H1 (cell line): Measurements from ENCODE around the gene CST6. TPM values are rescaled to one million over a fixed set of nuclear protein-coding genes. Genes with fewer than 3 reads are reported as not detected.
A peak's percentile ranks its signal among the peaks of the same experiment; 100 is the strongest.

Experiments used
- CTCF ChIA-PET: fragments of 300-600 bp; sonication (Branson Sonifier 250); formaldehyde crosslinking; loops from one replicate; lab custom pipeline; 2021; ENCODE audit not compliant: partially characterized antibody; lab: Charles Lee
- POLR2A ChIA-PET: fragments of 300-600 bp; sonication (Branson Sonifier 250); formaldehyde crosslinking; loops from one replicate; lab custom pipeline; 2021; ENCODE audit warnings: inconsistent platforms; ENCODE audit not compliant: partially characterized antibody; lab: Charles Lee
- DNase-seq, 2 experiments: peaks; one replicate each; pipeline versions ENCODE4 v3.0.0 to v3.0.0-alpha.2; 2010 to 2022; ENCODE audit warnings: low spot score in 2 of 2, low read depth in 1 of 2, mixed read lengths in 1 of 2
- FAIRE-seq: peaks from 2 replicates; lab custom pipeline; 2011; peaks lifted over from hg19 to GRCh38; lab: Jason Lieb, UNC
- H2AFZ ChIP-seq: 2 replicates; pipeline ENCODE4 v1.8.1; 2012; ENCODE audit warnings: low read length, inconsistent platforms
- H2AK5ac ChIP-seq: 2 replicates; pipeline ENCODE4 v1.6.1; 2013; ENCODE audit warnings: low read depth, low read length
- H2BK120ac ChIP-seq: replicated peaks from 2 replicates; pipeline ENCODE3; 2013; ENCODE audit warnings: low read depth, low read length, inconsistent platforms
- H2BK12ac ChIP-seq: 2 replicates; pipeline ENCODE4 v1.6.1; 2013; ENCODE audit warnings: low read depth, low read length
- H2BK15ac ChIP-seq: 2 replicates; pipeline ENCODE4 v1.6.1; 2013; ENCODE audit warnings: low read length
- H2BK20ac ChIP-seq: 2 replicates; pipeline ENCODE4 v1.6.1; 2013; ENCODE audit warnings: low read length
- H2BK5ac ChIP-seq: 2 replicates; pipeline ENCODE4 v1.6.1; 2013; ENCODE audit warnings: low read depth, low read length
- H3K14ac ChIP-seq: 2 replicates; pipeline ENCODE4 v1.6.1; 2013; ENCODE audit warnings: inconsistent platforms; ENCODE audit not compliant: insufficient read length
- H3K18ac ChIP-seq: 2 replicates; pipeline ENCODE4 v1.6.1; 2013; ENCODE audit warnings: low read length; ENCODE audit errors: extremely low read depth
- H3K23ac ChIP-seq: 2 replicates; pipeline ENCODE4 v1.6.1; 2013; ENCODE audit warnings: inconsistent platforms; ENCODE audit not compliant: insufficient read length
- H3K23me2 ChIP-seq: 2 replicates; pipeline ENCODE4 v1.6.1; 2013; ENCODE audit warnings: low read depth, low read length
- H3K27ac ChIP-seq: 2 replicates; pipeline ENCODE4 v1.6.1; 2011; ENCODE audit warnings: low read depth, low read length, inconsistent platforms
- H3K27me3 ChIP-seq, 4 experiments: replicated peaks in 1 of 4; 1 replicate in 1 of 4; 2 replicates in 3 of 4; pipeline versions ENCODE4 v1.6.1 to v1.8.1; 2011 to 2013; ENCODE audit warnings: low read length in 3 of 4, mild to moderate bottlenecking in 3 of 4, inconsistent platforms in 2 of 4, mixed read lengths in 2 of 4, moderate library complexity in 1 of 4; ENCODE audit not compliant: control insufficient read depth in 3 of 4, insufficient read depth in 3 of 4; ENCODE audit errors: extremely low read depth in 1 of 4
- H3K36me3 ChIP-seq, 4 experiments: 2 replicates each; pipeline versions ENCODE4 v1.6.1 to v1.8.1; 2011 to 2013; ENCODE audit warnings: mild to moderate bottlenecking in 4 of 4, low read length in 3 of 4, moderate library complexity in 2 of 4, control low read depth in 1 of 4, inconsistent platforms in 1 of 4; ENCODE audit not compliant: insufficient read depth in 4 of 4, control insufficient read depth in 2 of 4
- H3K4ac ChIP-seq: replicated peaks from 2 replicates; pipeline ENCODE3; 2013; ENCODE audit warnings: low read length, low read depth, mixed read lengths, inconsistent platforms; ENCODE audit not compliant: insufficient read length
- H3K4me1 ChIP-seq, 4 experiments: replicated peaks in 1 of 4; 1 replicate in 1 of 4; 2 replicates in 3 of 4; pipeline versions ENCODE4 v1.6.1 to v1.8.1; 2011 to 2013; ENCODE audit warnings: low read length in 3 of 4, inconsistent platforms in 2 of 4, mixed read lengths in 1 of 4; ENCODE audit not compliant: insufficient read depth in 4 of 4, control insufficient read depth in 3 of 4
- H3K4me2 ChIP-seq, 2 experiments: 2 replicates each; pipeline versions ENCODE4 v1.6.1 to v1.8.1; 2011 to 2013; ENCODE audit warnings: low read depth in 2 of 2, low read length in 2 of 2, control low read depth in 1 of 2, inconsistent platforms in 1 of 2, mild to moderate bottlenecking in 1 of 2; ENCODE audit not compliant: insufficient read depth in 1 of 2
- H3K4me3 ChIP-seq, 4 experiments: fragments of 200-600, 300-600 bp in 1 of 4; sonication (generic), shearing (Covaris generic), sonication (Bioruptor Twin) in 1 of 4; 2 replicates each; pipeline versions ENCODE4 v1.5.1 to v1.8.1; 2011 to 2016; ENCODE audit warnings: low read length in 4 of 4, low read depth in 3 of 4, control low read depth in 2 of 4, inconsistent platforms in 2 of 4, mild to moderate bottlenecking in 2 of 4, mixed read lengths in 1 of 4, moderate library complexity in 1 of 4; ENCODE audit not compliant: insufficient read depth in 2 of 4; ENCODE audit errors: extremely low read depth in 1 of 4
- H3K56ac ChIP-seq: replicated peaks from 2 replicates; pipeline ENCODE3; 2013; ENCODE audit warnings: low read depth, mild to moderate bottlenecking, mixed read lengths, low read length, inconsistent platforms; ENCODE audit not compliant: insufficient read length
- H3K79me1 ChIP-seq: 2 replicates; pipeline ENCODE4 v1.6.1; 2013; ENCODE audit warnings: low read depth, low read length, control low read depth
- H3K79me2 ChIP-seq, 2 experiments: 2 replicates each; pipeline versions ENCODE4 v1.6.1 to v1.8.1; 2012 to 2013; ENCODE audit warnings: low read length in 2 of 2, mild to moderate bottlenecking in 2 of 2, inconsistent platforms in 1 of 2; ENCODE audit not compliant: insufficient read depth in 2 of 2, control insufficient read depth in 1 of 2
- H3K9ac ChIP-seq, 4 experiments: replicated peaks in 1 of 4; 1 replicate in 1 of 4; 2 replicates in 3 of 4; pipeline versions ENCODE4 v1.6.1 to v1.8.1; 2011 to 2013; ENCODE audit warnings: low read depth in 3 of 4, low read length in 3 of 4, control low read depth in 2 of 4, mild to moderate bottlenecking in 2 of 4, moderate library complexity in 2 of 4, inconsistent platforms in 1 of 4; ENCODE audit errors: extremely low read depth in 1 of 4
- H3K9me3 ChIP-seq, 2 experiments: 2 replicates each; pipeline versions ENCODE4 v1.6.1 to v1.8.1; 2012 to 2013; ENCODE audit warnings: mild to moderate bottlenecking in 2 of 2, moderate library complexity in 2 of 2, control low read depth in 1 of 2, inconsistent platforms in 1 of 2, low read depth in 1 of 2, low read length in 1 of 2, mixed read lengths in 1 of 2; ENCODE audit not compliant: insufficient read depth in 2 of 2
- H4K20me1 ChIP-seq, 2 experiments: replicated peaks in 1 of 2; 2 replicates each; pipeline versions ENCODE3 to v1.8.1; 2011 to 2013; ENCODE audit warnings: inconsistent platforms in 2 of 2, low read length in 2 of 2, mild to moderate bottlenecking in 1 of 2; ENCODE audit not compliant: insufficient read depth in 2 of 2, control insufficient read depth in 1 of 2
- H4K5ac ChIP-seq: 2 replicates; pipeline ENCODE4 v1.6.1; 2013; ENCODE audit warnings: low read length, low read depth, mixed read lengths, inconsistent platforms; ENCODE audit not compliant: insufficient read length
- H4K8ac ChIP-seq: 2 replicates; pipeline ENCODE4 v1.8.0; 2013; ENCODE audit warnings: mild to moderate bottlenecking, moderate library complexity, low read length, inconsistent platforms; ENCODE audit not compliant: insufficient read depth; ENCODE audit errors: extremely low read depth
- H4K91ac ChIP-seq: replicated peaks from 2 replicates; pipeline ENCODE3; 2013; ENCODE audit warnings: low read length, mixed read lengths, inconsistent platforms; ENCODE audit not compliant: insufficient read length
- ASH2L ChIP-seq: fragments of 200-600, 300-600 bp; sonication (generic); IDR thresholded peaks from one replicate; pipeline ENCODE4 v1.7.1; 2017; ENCODE audit warnings: low read length
- HDAC2 ChIP-seq, 2 experiments: fragments of 300-600 bp in 1 of 2; sonication (generic) in 1 of 2; IDR thresholded peaks; 2 replicates each; pipeline ENCODE4 v1.6.1; 2011 to 2012; ENCODE audit warnings: low read depth in 2 of 2, low read length in 2 of 2, mild to moderate bottlenecking in 2 of 2, moderate library complexity in 2 of 2, borderline replicate concordance in 1 of 2, inconsistent platforms in 1 of 2
- JUND ChIP-seq: IDR thresholded peaks from 2 replicates; pipeline ENCODE4 v1.6.1; 2011; ENCODE audit warnings: mild to moderate bottlenecking, improper control_type of control experiment, low read length
- KDM5A ChIP-seq: fragments of 200-600 bp; IDR thresholded peaks from 2 replicates; pipeline ENCODE4 v1.7.1; 2012; ENCODE audit warnings: mild to moderate bottlenecking, low read length, inconsistent platforms, mixed read lengths
- PHF8 ChIP-seq: fragments of 200-600 bp; sonication (generic); conservative IDR thresholded peaks from 2 replicates; pipeline ENCODE4 v1.7.1; 2012; ENCODE audit warnings: low read depth, mild to moderate bottlenecking, inconsistent platforms, low read length, moderate library complexity
- POLR2AphosphoS5 ChIP-seq: IDR thresholded peaks from 2 replicates; pipeline ENCODE4 v1.6.1; 2011; ENCODE audit warnings: low read depth, low read length
- SIX5 ChIP-seq: IDR thresholded peaks from 2 replicates; pipeline ENCODE4 v1.6.1; 2011; ENCODE audit warnings: mild to moderate bottlenecking, low read depth, low read length
- TAF1 ChIP-seq: IDR thresholded peaks from 2 replicates; pipeline ENCODE4 v1.6.1; 2011; ENCODE audit warnings: mild to moderate bottlenecking, low read depth, low read length
- TEAD4 ChIP-seq: IDR thresholded peaks from 2 replicates; pipeline ENCODE4 v1.6.1; 2012; ENCODE audit warnings: low read depth, low read length, inconsistent platforms, mixed read lengths
- ZNF274 ChIP-seq: IDR thresholded peaks from 2 replicates; pipeline ENCODE4 v1.7.0; 2012; ENCODE audit warnings: low read length, borderline replicate concordance; ENCODE audit errors: extremely low read depth
- WGBS, 2 experiments: shearing (Covaris generic) in 1 of 2; methylation state at CpG; one replicate each; pipeline versions ENCODE4 v1.1.6 to v1.1.7; 2013 to 2015; ENCODE audit warnings: low lambda C conversion rate in 2 of 2, mixed read lengths in 2 of 2, inconsistent platforms in 1 of 2, low coverage in 1 of 2, missing lambda C conversion rate in 1 of 2; ENCODE audit not compliant: insufficient replicate concordance in 2 of 2, insufficient coverage in 1 of 2, insufficient read length in 1 of 2; ENCODE audit errors: extremely low coverage in 1 of 2, missing lambda C conversion rate in 1 of 2; 5-methylcytosine and 5-hydroxymethylcytosine counted together
- polyA plus RNA-seq, 7 experiments: library from polyadenylated mRNA; depleted of rRNA in 3 of 7; stranded (reverse) in 5 of 7; unstranded in 2 of 7; fragments of >200 nt in 5 of 7; fragments of 200-250 nt in 2 of 7; gene quantifications; 1 replicate in 5 of 7; 2 replicates in 1 of 7; 4 replicates in 1 of 7; pipeline versions ENCODE4 v1.2.1 to v1.2.3, GENCODE V29; 2011 to 2013; ENCODE audit warnings: missing spikeins in 2 of 7, mixed read lengths in 2 of 7
- total RNA-seq: library from RNA; stranded (reverse); fragmentation: NEBNext Ultra II Directional; extraction: Animal tissue kit (Norgen Biotek cat#: 25700); gene quantifications from 2 replicates; pipeline ENCODE4 v1.2.1, GENCODE V29; 2021
- TF ChIP-seq, protein P1 (sequence below): IDR thresholded peaks from 2 replicates; pipeline ENCODE4 v1.6.1; 2012; ENCODE audit warnings: inconsistent platforms

CST6 gene
- total and polyA plus RNA-seq, 2 of the 8 experiments (the other 6 are each of a cell fraction or from before 2014, with no cell fraction given): 1.6 to 7.6 TPM

DNA sequence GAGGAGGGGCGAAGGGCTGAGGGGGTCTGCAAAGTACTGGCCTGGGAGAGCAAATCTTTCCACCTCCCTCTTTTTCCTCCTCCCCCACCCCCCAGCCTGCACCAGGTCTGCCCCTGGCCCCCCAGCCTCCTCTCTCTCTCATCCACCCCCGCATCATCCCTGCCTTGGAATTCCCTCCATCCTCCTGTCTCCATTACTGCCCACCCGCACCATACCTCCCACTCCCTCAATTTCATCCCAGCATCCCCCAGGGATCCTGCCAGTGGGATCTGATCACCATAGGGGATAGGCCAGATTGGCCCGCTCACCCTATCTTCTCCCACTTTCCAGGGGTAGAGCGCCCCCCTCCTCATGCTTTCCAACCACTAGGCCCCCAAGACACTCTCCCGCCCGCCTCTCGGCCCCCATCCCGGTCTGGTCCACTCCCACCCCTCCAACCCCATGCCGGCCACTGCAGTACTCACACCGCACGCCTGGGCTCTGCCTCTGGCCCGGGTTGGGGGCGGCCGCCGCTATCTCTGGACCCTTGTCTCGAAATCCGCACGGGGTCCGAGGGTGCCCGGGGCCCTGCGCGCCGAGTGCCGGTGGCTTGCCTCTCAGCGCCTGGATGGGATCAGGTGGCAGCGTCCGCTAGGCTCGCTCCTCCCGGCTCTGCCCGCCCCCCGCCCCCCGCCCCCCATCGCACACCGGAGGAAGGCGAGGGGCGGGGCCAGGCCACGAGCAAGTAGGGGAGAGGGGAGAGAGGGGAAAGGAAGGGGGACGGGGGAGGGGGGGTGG lies 36.9 kb downstream of the CST6 start, which contains the start of gene GAL3ST3:
GAL3ST3 (minus strand) TSS at position 615 of the 777 bp plus-strand sequence. CDS start 3,746 bp downstream, outside the sequence.
- H3K23me2 ChIP-seq: peaks cover 14% of the 10 kb centered on the region; the same call in 1 of the 2 replicates
- H3K27me3 ChIP-seq: no peaks in the 10 kb centered on the region
- H3K18ac ChIP-seq: peak within 1 kb of the TSS; percentile 95
- CTCF ChIA-PET: interaction anchor here (0.5 to 12.0 kb wide), 5 partner anchors 17 to 177 kb away, joined by 3 to 144 read pairs (median 9); no protein-coding TSS in a partner anchor
- peaks cover 0 to 10% (median 1%) of the 10 kb centered on the region in 4 experiments; a peak in 2 of 8 replicates for H3K36me3 ChIP-seq
- peak within 1 kb of the TSS; percentile 80 for H3K4ac ChIP-seq
- no peak within 1 kb of the TSS for H3K56ac ChIP-seq
- H2AFZ ChIP-seq: peak within 1 kb of the TSS; percentile 79
- H4K20me1 ChIP-seq: peaks cover 0 to 6% of the 10 kb centered on the region in 2 experiments
- H3K4me3 ChIP-seq: peak within 1 kb of the TSS; percentile 54 to 91 (median 64)
- peak within 1 kb of the TSS; percentile 60; the same call in 1 of the 2 replicates for H2BK12ac ChIP-seq
- POLR2A ChIA-PET: interaction anchor here (0.6 to 13.4 kb wide), 8 partner anchors 12 to 386 kb away, joined by 3 to 150 read pairs (median 3); partner anchors contain the start of genes CCDC85B, CNIH2, PACS1 and RELA
- peak within 1 kb of the TSS; percentile 92; the same call in 1 of the 2 replicates for H2BK5ac ChIP-seq
- peak within 1 kb of the TSS; percentile 89 to 90 for H3K4me2 ChIP-seq
- peaks cover 19% of the 10 kb centered on the region for H3K79me1 ChIP-seq
- H2BK20ac ChIP-seq: peak within 1 kb of the TSS; percentile 98
- peaks cover 0 to 35% (median 25%) of the 10 kb centered on the region in 4 experiments; a peak in 6 of 7 replicates for H3K4me1 ChIP-seq
- FAIRE-seq (no peak), DNase-seq (peak in 1 of 2 experiments; percentile 82)
- peaks cover 10 to 28% of the 10 kb centered on the region in 2 experiments for H3K79me2 ChIP-seq
- no peak within 1 kb of the TSS for H3K14ac ChIP-seq
- H4K5ac ChIP-seq: peak within 1 kb of the TSS; percentile 48
- H2BK15ac ChIP-seq: peak within 1 kb of the TSS; percentile 97
- H3K23ac ChIP-seq: no peak within 1 kb of the TSS
- H3K9me3 ChIP-seq: no peaks in the 10 kb centered on the region
- H4K91ac ChIP-seq: peak within 1 kb of the TSS; percentile 95
- peak within 1 kb of the TSS; percentile 32; the same call in 1 of the 2 replicates for H2AK5ac ChIP-seq
- peak within 1 kb of the TSS in 2 of 4 experiments; percentile 14 to 47; a peak in 4 of 7 replicates for H3K9ac ChIP-seq
- H2BK120ac ChIP-seq: peak within 1 kb of the TSS; percentile 68
- H4K8ac ChIP-seq: peak within 1 kb of the TSS; percentile 82
- 7% methylated on average over 22 of the region's 39 CpGs; no CpG with 5 or more reads in 1 of the 2 experiments for WGBS, 2 experiments
- no peak within 1 kb of the TSS for H3K27ac ChIP-seq
- TF ChIP-seq HDAC2 (IDR thresholded peaks at IDR 0.05; ENCODE audit: borderline replicate concordance in 1 of 2, low read depth in 2 of 2, low read length in 2 of 2): no peak
- TF ChIP-seq SIX5: no peak
- TF ChIP-seq, protein P1, sequence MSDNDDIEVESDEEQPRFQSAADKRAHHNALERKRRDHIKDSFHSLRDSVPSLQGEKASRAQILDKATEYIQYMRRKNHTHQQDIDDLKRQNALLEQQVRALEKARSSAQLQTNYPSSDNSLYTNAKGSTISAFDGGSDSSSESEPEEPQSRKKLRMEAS: peak; percentile 10; the same call in 1 of the 2 replicates
- TF ChIP-seq POLR2AphosphoS5: 0 out of 2 replicates have a peak, but pooled peaks have one; percentile 20
- TF ChIP-seq JUND: no peak
- TF ChIP-seq TAF1: peak; percentile 56; the same call in 1 of the 2 replicates
- no peak for TF ChIP-seq TEAD4
- TF ChIP-seq ZNF274: no peak
- peak; percentile 66 for TF ChIP-seq ASH2L
- TF ChIP-seq KDM5A: no peak
- TF ChIP-seq PHF8: peak; percentile 48; the same call in 1 of the 2 replicates
